B cell (primary cell): Measurements from ENCODE around the gene CACNA2D4.
"Not testable (repeated sequence)": the region's sequence is repeated elsewhere in the genome, so short reads cannot be mapped to it uniquely, and the experiment has no call there.

Experiments used
- CTCF ChIP-seq: fragments of 200-600 bp; IDR thresholded peaks from one replicate; pipeline ENCODE4 v1.8.0; 2022; ENCODE audit warnings: antibody characterized with exemption, mild to moderate bottlenecking
- EZH2 ChIP-seq: IDR thresholded peaks from 2 replicates; pipeline ENCODE4 v1.6.1; 2012; ENCODE audit warnings: borderline replicate concordance, low read depth, mild to moderate bottlenecking, moderate library complexity, low read length; ENCODE audit not compliant: insufficient read depth, poor library complexity, severe bottlenecking

DNA sequence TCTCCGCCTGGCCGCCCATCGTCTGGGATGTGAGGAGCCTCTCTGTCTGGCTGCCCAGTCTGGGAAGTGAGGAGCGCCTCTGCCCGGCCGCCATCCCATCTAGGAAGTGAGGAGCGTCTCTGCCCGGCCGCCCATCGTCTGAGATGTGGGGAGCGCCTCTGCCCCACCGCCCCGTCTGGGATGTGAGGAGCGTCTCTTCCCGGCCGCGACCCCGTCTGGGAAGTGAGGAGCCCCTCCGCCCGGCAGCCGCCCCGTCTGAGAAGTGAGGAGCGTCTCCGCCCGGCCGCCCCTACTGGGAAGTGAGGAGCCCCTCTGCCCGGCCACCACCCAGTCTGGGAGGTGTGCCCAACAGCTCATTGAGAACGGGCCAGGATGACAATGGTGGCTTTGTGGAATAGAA, 100.5 kb downstream of the CACNA2D4 start:
- TF ChIP-seq EZH2, CTCF: not testable (repeated sequence)
